Thymus (tissue), 11 donors: ENCODE results near the gene PTCHD1. TPM values are rescaled to one million over a fixed set of nuclear protein-coding genes. Genes with fewer than 3 reads are reported as not detected.

Source experiments
- DNase-seq, 9 donors: peaks; one replicate each; pipeline ENCODE4 v3.0.0-alpha.2; 2013; ENCODE audit warnings: low spot score in 9 of 9, low read depth in 6 of 9, missing footprints in 1 of 9
- H3K27ac ChIP-seq, 2 donors: one replicate each; pipeline ENCODE4 v1.5.1; 2013; ENCODE audit warnings: control low read depth in 1 of 2, low read depth in 1 of 2, low read length in 1 of 2, mild to moderate bottlenecking in 1 of 2, moderate library complexity in 1 of 2
- H3K27me3 ChIP-seq, 2 donors: one replicate each; pipeline ENCODE4 v1.5.1; 2013; ENCODE audit warnings: low read length in 1 of 2; ENCODE audit not compliant: control insufficient read depth in 2 of 2, insufficient read depth in 1 of 2
- H3K36me3 ChIP-seq, 2 donors: one replicate each; pipeline ENCODE4 v1.5.1; 2013; ENCODE audit warnings: low read length in 1 of 2, mild to moderate bottlenecking in 1 of 2, moderate library complexity in 1 of 2; ENCODE audit not compliant: control insufficient read depth in 2 of 2, insufficient read depth in 2 of 2
- H3K4me1 ChIP-seq, 2 donors: one replicate each; pipeline ENCODE4 v1.5.1; 2013; ENCODE audit warnings: low read length in 2 of 2; ENCODE audit not compliant: control insufficient read depth in 2 of 2, insufficient read depth in 2 of 2
- H3K4me3 ChIP-seq, 2 donors: one replicate each; pipeline ENCODE4 v1.5.1; 2013; ENCODE audit warnings: low read length in 2 of 2, control low read depth in 1 of 2, mild to moderate bottlenecking in 1 of 2
- H3K9me3 ChIP-seq, 2 donors: one replicate each; pipeline ENCODE4 v1.5.1; 2013; ENCODE audit warnings: low read length in 1 of 2, mild to moderate bottlenecking in 1 of 2; ENCODE audit not compliant: control insufficient read depth in 2 of 2, insufficient read depth in 1 of 2
- WGBS: extraction: QIAGEN DNeasy Blood & Tissue Kit; methylation state at CpG from one replicate; pipeline ENCODE4 v1.1.7; 2013; 5-methylcytosine and 5-hydroxymethylcytosine counted together
- polyA plus RNA-seq: library from polyadenylated mRNA; stranded (reverse); fragments of 200-250 nt; gene quantifications from one replicate; pipeline ENCODE4 v1.2.3, GENCODE V29; 2013
- total RNA-seq: library from RNA; stranded (reverse); fragments of 120-200 nt; gene quantifications from one replicate; pipeline ENCODE4 v1.2.4, GENCODE V29; 2013
- donor health status: healthy.

PTCHD1 gene
- total and polyA plus RNA-seq, 2 donors: 0.09 to 0.16 TPM

DNA sequence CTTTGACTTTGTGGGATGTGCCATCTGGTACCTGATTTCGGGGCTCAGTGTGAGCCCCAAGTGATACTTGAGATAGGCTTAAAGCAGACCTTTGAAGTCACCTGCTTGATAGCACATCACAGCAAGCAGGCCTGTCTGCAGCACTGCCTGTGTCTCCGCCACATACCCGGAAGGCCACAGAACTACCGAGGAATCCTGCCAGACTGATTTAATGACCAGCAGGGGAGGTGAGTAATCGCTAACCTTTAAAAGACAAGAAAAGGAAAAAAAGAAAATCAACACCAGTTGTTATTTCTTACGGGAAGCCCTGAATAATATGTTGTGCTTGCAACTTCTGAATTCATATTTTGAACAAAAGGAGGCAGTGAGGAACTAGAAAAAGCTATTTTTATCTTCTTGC is 6.8 kb downstream of the PTCHD1 start:
- H3K27ac ChIP-seq: no peak overlapping the region
- H3K4me3 ChIP-seq: no peak overlapping the region
- H3K27me3 ChIP-seq: peaks cover under 1 to 9% of the 10 kb centered on the region in 2 donors
- no peak for DNase-seq
- 77% methylated on average over 6 of the region's 6 CpGs for WGBS
- H3K4me1 ChIP-seq: no peaks in the 10 kb centered on the region
- no peaks in the 10 kb centered on the region for H3K36me3 ChIP-seq
- no peaks in the 10 kb centered on the region for H3K9me3 ChIP-seq

DNA sequence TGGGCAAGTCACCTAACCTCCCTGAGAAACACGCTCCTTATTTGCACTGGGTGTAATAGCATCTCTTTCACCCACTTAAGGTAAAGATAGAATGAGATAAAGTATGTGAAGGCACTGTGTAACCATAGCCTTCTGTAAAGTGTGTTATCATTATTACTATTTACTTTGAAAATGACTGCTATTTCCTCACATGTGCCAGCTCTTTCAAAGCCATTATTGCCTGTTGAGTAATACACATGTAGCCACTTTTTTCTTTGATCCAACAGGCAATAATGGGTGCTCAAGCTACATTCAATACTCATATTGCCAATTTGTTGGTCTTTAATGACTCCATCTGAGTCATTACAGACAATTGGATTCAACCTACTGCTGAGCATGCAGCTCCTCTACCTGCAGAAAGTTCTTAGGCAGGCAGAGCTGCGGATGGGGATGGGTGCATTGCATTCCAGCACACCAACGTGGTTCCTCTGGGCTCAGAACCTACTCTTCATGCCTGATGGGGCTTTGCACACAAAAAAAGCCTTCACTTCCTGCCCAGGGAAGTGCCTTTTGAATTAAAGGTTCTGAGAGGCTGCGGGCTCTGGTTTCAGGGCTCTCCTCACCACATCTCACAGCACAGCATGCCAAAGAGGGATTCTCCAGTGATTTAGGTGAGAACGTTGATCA is 9.7 kb downstream of the PTCHD1 start:
- 85% methylated on average over 5 of the region's 5 CpGs for WGBS
- Histone ChIP-seq H3K27ac (no peak overlapping the region), H3K4me3 (no peak overlapping the region), H3K27me3 (peaks cover 0 to 2% of the 10 kb centered on the region in 2 donors), H3K9me3 (no peaks in the 10 kb centered on the region), H3K36me3 (no peaks in the 10 kb centered on the region), H3K4me1 (no peaks in the 10 kb centered on the region)
- no peak for DNase-seq

DNA sequence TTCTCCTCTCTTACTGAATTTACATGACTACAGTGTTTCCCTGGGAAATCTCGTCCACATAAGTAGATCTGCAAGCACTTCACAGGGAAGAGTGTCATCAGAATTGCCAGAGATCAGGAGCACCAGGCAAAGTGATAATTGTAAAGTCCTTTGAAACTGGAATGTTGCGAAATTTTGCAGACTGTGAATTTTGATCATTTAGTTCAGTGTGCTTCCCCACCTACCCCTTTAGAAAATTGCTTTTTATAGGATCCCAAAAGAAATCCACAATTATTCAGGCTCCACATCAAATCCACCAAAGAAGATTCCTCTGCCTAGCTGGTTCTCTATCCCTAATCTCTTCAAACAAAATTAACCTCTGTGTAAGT is 10.2 kb downstream of the PTCHD1 start:
- Histone ChIP-seq H3K27me3 (peaks cover 0 to 2% of the 10 kb centered on the region in 2 donors), H3K4me1 (no peaks in the 10 kb centered on the region)
- 92% methylated on average over 2 of the region's 2 CpGs for WGBS

DNA sequence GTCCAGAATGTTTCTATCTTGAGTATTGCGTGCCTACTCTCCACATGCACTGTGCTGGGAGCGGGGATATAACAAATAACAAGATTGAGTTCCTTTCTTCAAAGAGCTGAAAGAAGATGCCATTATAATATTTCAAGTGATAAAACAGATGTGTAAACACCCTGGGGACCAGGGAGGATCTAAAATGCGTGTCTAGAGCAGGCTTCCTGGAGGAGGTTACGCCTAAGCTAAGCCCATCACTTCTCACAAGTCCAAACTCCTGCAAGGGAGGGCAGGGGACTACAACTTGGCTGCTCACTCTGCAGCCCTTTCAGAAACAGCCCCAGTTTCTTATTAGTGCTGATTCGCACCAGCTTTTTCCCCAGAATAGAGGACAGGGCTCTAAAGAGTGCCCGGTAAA is 21.5 kb downstream of the PTCHD1 start:
- DNase-seq: no peak
- H3K27ac ChIP-seq: no peak overlapping the region
- 97% methylated on average over 6 of the region's 6 CpGs for WGBS
- no peaks in the 10 kb centered on the region for H3K27me3 ChIP-seq
- H3K36me3 ChIP-seq: no peaks in the 10 kb centered on the region
- no peak overlapping the region for H3K4me3 ChIP-seq
- H3K4me1 ChIP-seq: no peaks in the 10 kb centered on the region
- no peaks in the 10 kb centered on the region for H3K9me3 ChIP-seq

More for the DNA sequence above, 10.2 kb downstream of the PTCHD1 start:
- Histone ChIP-seq H3K36me3 (no peaks in the 10 kb centered on the region), H3K27ac (no peak overlapping the region), H3K9me3 (no peaks in the 10 kb centered on the region), H3K4me3 (no peak overlapping the region)
- no peak for DNase-seq

DNA sequence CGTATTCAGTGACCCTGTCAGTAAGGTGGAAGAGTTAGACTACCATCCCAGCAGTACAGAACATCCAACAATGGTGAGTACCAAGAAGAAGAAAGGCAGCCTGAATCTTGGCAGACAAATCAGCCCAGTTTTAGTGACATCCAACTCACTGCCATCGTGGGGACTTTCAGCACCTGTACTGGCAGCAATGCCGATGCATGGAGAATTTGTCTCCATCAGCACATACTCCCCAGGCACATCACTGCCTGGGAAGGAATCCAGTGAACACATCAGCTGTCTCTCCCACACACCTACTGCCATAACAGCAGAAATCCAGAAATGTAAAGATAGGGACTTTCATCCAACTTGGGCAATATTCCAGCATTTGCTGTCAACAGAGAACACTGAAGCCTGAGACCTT is 29.8 kb downstream of the PTCHD1 start:
- no peaks in the 10 kb centered on the region for H3K9me3 ChIP-seq
- WGBS: 98% methylated on average over 3 of the region's 3 CpGs
- H3K27me3 ChIP-seq: no peaks in the 10 kb centered on the region
- no peaks in the 10 kb centered on the region for H3K36me3 ChIP-seq
- no peak overlapping the region for H3K4me3 ChIP-seq
- H3K27ac ChIP-seq: no peak overlapping the region
- H3K4me1 ChIP-seq: peaks cover 0 to 3% of the 10 kb centered on the region in 2 donors
- no peak for DNase-seq

DNA sequence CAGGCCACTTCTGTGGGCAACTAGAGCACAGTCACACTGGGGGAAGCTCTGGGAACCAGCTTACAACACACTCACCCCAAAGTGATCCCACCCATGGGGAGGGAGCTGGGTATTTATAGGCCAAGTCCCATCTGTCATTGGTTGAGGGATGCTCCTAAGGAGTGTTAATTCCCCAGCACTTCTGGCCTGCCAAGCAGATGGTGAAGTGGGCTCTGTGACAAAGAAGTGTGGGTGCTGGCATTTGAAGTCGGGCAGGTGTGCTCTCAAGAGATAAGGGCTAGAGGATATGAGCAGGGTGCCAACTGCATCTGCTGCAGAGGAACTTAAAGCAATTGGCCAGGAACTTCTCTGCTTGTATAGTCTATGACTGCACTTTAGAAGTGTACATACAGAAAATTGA is 30.9 kb downstream of the PTCHD1 start:
- 7% methylated on average over 1 of the region's 1 CpG for WGBS
- H3K27ac ChIP-seq: no peak overlapping the region
- no peaks in the 10 kb centered on the region for H3K27me3 ChIP-seq
- peaks cover 0 to 3% of the 10 kb centered on the region in 2 donors for H3K4me1 ChIP-seq
- H3K9me3 ChIP-seq: no peaks in the 10 kb centered on the region
- DNase-seq: peak in 2 of 9 donors; percentile 0 to 43
- H3K4me3 ChIP-seq: no peak overlapping the region
- no peaks in the 10 kb centered on the region for H3K36me3 ChIP-seq

DNA sequence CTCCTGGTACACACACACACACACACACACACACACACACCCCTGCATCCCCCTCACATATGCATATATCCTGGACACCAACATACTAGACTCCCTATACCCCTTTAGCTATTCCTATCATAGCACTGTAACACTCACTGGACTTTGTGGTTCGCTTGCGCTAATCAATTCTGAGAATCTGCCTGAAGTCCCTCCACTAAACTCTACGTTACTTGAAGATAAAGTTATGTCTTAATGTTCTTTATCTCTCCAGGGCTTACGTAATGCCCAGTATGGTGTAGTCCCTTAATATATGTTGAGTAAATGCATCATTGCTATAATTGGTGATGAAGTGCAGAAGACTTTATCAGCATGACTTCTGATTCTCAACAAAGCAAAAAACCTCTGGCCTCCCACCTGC is 32.3 kb downstream of the PTCHD1 start:
- Histone ChIP-seq H3K4me3 (no peak overlapping the region), H3K36me3 (no peaks in the 10 kb centered on the region), H3K27ac (no peak overlapping the region), H3K4me1 (peaks cover 0 to 3% of the 10 kb centered on the region in 2 donors), H3K9me3 (no peaks in the 10 kb centered on the region), H3K27me3 (no peaks in the 10 kb centered on the region)
- 98% methylated on average over 4 of the region's 4 CpGs for WGBS
- no peak for DNase-seq

DNA sequence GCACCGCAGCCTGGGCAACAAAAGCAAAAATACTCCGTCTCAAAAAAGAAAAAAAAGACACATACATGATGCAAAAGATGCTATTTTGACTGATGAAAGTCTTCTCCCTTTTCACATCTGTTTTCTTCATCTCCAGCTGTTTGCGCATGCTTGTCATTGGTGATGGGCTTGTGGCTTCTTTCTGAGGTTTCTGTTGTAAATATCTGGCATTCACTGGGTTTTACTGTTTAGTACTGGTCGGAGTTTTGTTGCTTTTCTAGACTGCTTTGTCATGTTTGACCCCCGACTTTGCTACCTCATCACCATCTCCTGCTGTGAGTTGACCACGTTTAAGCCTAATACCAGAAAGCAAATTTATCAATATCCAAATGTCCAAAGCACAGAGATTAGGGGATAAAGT is 34.4 kb downstream of the PTCHD1 start:
- Histone ChIP-seq H3K9me3 (no peaks in the 10 kb centered on the region), H3K36me3 (no peaks in the 10 kb centered on the region), H3K27me3 (no peaks in the 10 kb centered on the region), H3K4me1 (peaks cover 0 to 3% of the 10 kb centered on the region in 2 donors), H3K4me3 (no peak overlapping the region), H3K27ac (no peak overlapping the region)
- 31% methylated on average over 6 of the region's 6 CpGs for WGBS
- no peak for DNase-seq

DNA sequence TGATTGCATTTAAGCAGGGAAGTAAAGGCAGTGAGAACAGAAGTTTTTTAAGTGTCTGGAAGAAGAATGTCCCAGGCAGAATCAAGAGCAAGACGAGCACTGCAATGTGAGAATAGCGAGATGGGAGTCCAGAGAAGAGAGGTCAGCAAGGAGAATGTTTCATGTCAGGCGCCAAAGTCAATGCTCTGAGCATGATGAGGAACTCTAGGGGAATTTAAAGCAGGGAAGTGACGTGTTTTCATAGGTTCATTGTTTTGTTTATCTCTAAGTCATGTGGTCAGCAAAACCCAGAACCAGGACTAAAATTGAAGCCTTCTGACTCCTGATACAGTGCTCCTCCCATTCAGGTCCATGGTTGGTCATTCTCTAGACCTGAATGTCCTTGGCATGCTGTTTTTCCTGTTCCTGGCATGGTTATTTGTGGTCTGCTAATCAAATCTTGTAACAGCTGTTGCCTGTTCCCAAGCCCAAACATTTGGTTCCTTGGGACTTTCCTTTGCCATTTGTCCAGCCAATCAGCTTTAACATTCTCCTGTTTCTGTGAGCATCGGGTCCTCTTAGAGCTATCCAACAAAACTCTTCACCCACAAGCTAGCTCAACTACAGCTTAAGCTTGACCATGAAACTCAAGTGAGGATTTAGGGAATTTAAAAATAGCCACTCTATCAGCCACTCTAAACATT is 37.7 kb downstream of the PTCHD1 start:
- no peak overlapping the region for H3K4me3 ChIP-seq
- WGBS: 90% methylated on average over 5 of the region's 5 CpGs
- no peak for DNase-seq
- H3K9me3 ChIP-seq: no peaks in the 10 kb centered on the region
- H3K27me3 ChIP-seq: no peaks in the 10 kb centered on the region
- H3K4me1 ChIP-seq: no peaks in the 10 kb centered on the region
- H3K36me3 ChIP-seq: no peaks in the 10 kb centered on the region
- H3K27ac ChIP-seq: no peak overlapping the region
